Nasal cavity respiratory epithelium epithelial cell of viscerocranial mucosa (primary cell): Measurements from ENCODE around the gene TMEM209. TPM values are rescaled to one million over a fixed set of nuclear protein-coding genes. Genes with fewer than 3 reads are reported as not detected.

ENCODE experiments used
- total RNA-seq: library from RNA; depleted of rRNA; stranded (reverse); fragments of >200 nt; gene quantifications from 2 replicates; pipeline ENCODE4 v1.2.3, GENCODE V29; 2014

Gene TMEM209
- 12.6 and 18.3 TPM in 2 replicates for total RNA-seq

DNA sequence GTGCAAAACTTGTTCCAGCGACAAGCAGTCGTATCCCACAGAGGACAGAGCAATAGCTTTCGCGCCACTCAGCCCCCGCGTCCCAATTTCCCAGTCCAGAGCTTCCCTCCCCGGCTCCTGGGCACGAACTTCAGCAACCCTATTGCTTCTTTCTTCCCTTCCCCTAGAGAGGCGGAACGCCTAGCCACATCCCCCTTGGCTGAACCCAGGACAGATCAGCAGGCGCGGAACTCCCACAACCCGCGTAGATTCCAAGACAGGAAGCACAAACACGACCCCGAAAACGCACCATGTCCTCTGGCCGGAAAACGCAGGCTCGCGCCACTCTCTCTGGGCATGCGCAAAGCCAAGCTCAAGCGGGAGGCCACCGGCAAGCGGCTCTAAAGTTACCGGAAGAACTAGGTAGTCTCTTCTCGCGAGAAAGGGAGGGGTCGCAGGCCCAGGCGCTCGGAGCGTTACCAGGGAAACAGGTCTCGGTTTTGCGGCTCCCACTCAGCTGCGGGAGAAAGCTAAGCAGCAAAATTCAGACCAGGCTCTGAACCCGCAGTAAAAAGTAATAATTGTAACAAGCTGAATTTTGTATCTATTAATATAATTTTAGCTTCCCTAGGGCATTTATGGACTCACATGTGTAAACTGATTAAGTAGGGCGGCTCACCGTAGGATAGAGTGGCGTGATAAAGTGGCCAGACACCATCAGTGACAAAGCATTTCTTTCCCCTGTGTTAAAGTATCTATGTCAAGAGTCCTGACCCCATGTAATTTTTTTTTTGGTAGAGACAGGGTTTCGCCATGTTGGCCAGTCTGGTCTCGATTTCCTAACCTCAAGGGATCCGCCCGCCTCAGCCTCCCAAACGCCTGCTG is at the start of gene TMEM209:
TSS of gene TMEM209 (minus strand) at position 323 of the 864 bp plus-strand sequence. CDS start at position 292, 31 bp downstream.

DNA sequence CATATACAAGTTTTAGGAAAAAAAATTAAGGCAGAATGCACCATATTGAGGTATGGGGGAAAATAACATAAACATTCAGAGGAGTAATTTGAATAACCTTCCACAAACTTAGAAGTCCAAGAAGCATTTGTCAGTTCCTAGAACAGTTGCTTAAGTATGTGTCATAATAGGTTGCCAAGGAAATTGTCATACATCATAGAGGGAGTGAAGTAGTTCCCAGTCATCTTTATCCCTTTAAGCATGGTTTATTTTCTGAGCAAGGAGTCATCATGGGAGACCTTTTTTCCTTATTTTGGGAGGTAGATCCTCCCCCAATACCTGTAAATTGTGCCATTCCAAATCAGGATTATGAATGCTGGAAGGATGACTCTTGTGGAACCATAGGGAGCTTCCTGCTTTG is 2.4 kb upstream of the TMEM209 start, which contains the start of gene SSMEM1:
TSS of gene SSMEM1 (plus strand) at position 219 of the 400 bp plus-strand sequence. CDS start at position 270, 51 bp downstream.

Other genes starting within 250 kb of the TMEM209 start
- gene ZC3HC1, start 154.0 kb downstream of the TMEM209 start, total RNA-seq: 6.8 and 9.7 TPM in 2 replicates
- 32.8 and 42.0 TPM in 2 replicates for gene KLHDC10, start 134.9 kb downstream of the TMEM209 start, total RNA-seq
- gene SSMEM1, start 2.5 kb upstream of the TMEM209 start, total RNA-seq: not detected in 2 replicates
- not detected in 2 replicates for gene CPA2, start 61.5 kb upstream of the TMEM209 start, total RNA-seq
- gene CPA4, start 87.8 kb upstream of the TMEM209 start, total RNA-seq: 8.2 and 21.3 TPM in 2 replicates
- gene CPA5, start 139.4 kb upstream of the TMEM209 start, total RNA-seq: not detected in 2 replicates
- gene CPA1, start 175.1 kb upstream of the TMEM209 start, total RNA-seq: not detected in 2 replicates
- gene CEP41, start 235.6 kb upstream of the TMEM209 start, total RNA-seq: 4.1 and 18.3 TPM in 2 replicates